ENCODE data around the gene BEX5. TPM values are rescaled to one million over a fixed set of nuclear protein-coding genes. Genes with fewer than 3 reads are reported as not detected.
A peak's percentile ranks its signal among the peaks of the same experiment; 100 is the strongest.
"Not testable (repeated sequence)": the region's sequence is repeated elsewhere in the genome, so short reads cannot be mapped to it uniquely, and the experiment has no call there.

The BEX5 gene
- 1 to 10 TPM; 2.1 to 2.3 TPM for total RNA-seq

- peak; percentile 97 for ATAC-seq
- Mint-ChIP-seq H3K9me3 (ENCODE audit: low read depth) (no peaks in the 10 kb centered on the region), H3K36me3 (ENCODE audit: low read depth) (no peaks in the 10 kb centered on the region), H3K27me3 (peaks cover 5% of the 10 kb centered on the region), H3K4me1 (peaks cover 11% of the 10 kb centered on the region), H3K4me3 (peak within 1 kb of the TSS; percentile 85), H3K27ac (peak within 1 kb of the TSS; percentile 90)
- DNase-seq = peak; percentile 75
- ChIA-PET POLR2A (interaction anchor here (0.6 kb wide), 1 partner anchor 762 kb away, joined by 6 read pairs; no protein-coding TSS in a partner anchor), CTCF (interaction anchor here (1.1 kb wide), 1 partner anchor 26 kb away, joined by 3 read pairs; no protein-coding TSS in a partner anchor)
- intact Hi-C loops (cut with DNase I, micrococcal nuclease) = loop anchor here (5.0 kb wide), 2 partner anchors 223 to 738 kb away; partner anchors contain the start of gene ZMAT1 (in 1 of the 2)
These were observed at the start of gene BEX5 for GRCh38 chrX:102155806-102156179. Gene BEX5 (minus strand): TSS chrX:102155977. CDS start chrX:102154265, 1,712 bp downstream.

- POLR2A ChIA-PET = no interaction called here
- H3K27me3 Mint-ChIP-seq = no peaks in the 10 kb centered on the region
- ATAC-seq = no peak
These were observed 30.4 kb upstream of the BEX5 start for GRCh38 chrX:102185967-102186720.

GRCh38 chrX:102154900-102155805 is 624 bp downstream of the BEX5 start:
- H3K27ac Mint-ChIP-seq = peak overlapping the region; percentile 90
- no peaks in the 10 kb centered on the region for H3K36me3 Mint-ChIP-seq (ENCODE audit: low read depth)
- ATAC-seq (peak; percentile 48), DNase-seq (peak; percentile 49)
- H3K9me3 Mint-ChIP-seq (ENCODE audit: low read depth) = no peaks in the 10 kb centered on the region
- peak overlapping the region; percentile 85 for H3K4me3 Mint-ChIP-seq
- ChIA-PET CTCF (interaction anchor here (0.7 to 1.1 kb wide), 3 partner anchors 20 to 30 kb away, joined by 3 read pairs; no protein-coding TSS in a partner anchor), POLR2A (no interaction called here)
- intact Hi-C loops (cut with DNase I, micrococcal nuclease) = loop anchor here (5.0 kb wide), 2 partner anchors 223 to 738 kb away; partner anchors contain the start of gene ZMAT1 (in 1 of the 2)
- H3K27me3 Mint-ChIP-seq = peaks cover 4% of the 10 kb centered on the region
- H3K4me1 Mint-ChIP-seq = peaks cover 11% of the 10 kb centered on the region

More at GRCh38 chrX:102185967-102186720, 30.4 kb upstream of the BEX5 start:
- CTCF ChIA-PET = no interaction called here
- no peak overlapping the region for H3K4me3 Mint-ChIP-seq
- no peak for DNase-seq
- no peak overlapping the region for H3K27ac Mint-ChIP-seq
- intact Hi-C loops (cut with DNase I, micrococcal nuclease) = no loop called here
- H3K36me3 Mint-ChIP-seq (ENCODE audit: low read depth) = no peaks in the 10 kb centered on the region
- no peaks in the 10 kb centered on the region for H3K4me1 Mint-ChIP-seq
- peaks cover 6% of the 10 kb centered on the region for H3K9me3 Mint-ChIP-seq (ENCODE audit: low read depth)

DNA sequence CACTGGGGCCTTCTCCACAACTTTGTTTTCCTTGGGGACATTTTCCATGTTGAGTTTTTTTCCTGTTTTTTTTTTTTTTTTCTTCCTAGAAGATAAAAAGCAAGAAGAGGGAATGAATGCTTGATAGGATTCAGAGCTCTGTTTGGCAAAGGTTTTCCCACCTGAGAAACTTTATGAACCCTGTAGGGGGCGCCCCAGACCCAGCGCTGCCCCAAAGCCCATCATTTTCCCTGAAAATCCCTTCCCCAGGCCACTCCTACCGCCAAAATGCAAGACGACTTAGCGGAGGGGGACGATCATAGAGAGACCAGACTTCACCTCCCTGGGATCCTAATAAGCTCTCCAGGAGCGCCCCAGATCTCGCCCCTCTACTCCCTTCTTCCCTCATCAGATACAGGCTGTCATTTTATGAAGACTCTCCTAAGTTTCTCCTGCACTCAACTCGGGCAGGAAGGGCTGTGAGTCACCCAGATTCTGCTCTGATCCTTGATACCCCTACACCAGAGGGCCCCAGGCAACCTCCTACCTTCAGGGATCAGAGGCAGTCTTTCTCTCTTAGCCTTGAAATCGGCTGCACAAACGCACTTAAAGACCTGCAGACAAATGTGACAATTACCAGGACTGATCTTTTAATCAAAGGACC is 1.4 kb downstream of the BEX5 start:
- intact Hi-C loops (cut with DNase I, micrococcal nuclease) = no loop called here
- DNase-seq (peak; percentile 35), ATAC-seq (no peak)
- Mint-ChIP-seq H3K27ac (peak overlapping the region; percentile 67), H3K9me3 (ENCODE audit: low read depth) (no peaks in the 10 kb centered on the region), H3K4me3 (peak overlapping the region; percentile 85), H3K4me1 (peaks cover 11% of the 10 kb centered on the region), H3K27me3 (no peaks in the 10 kb centered on the region), H3K36me3 (ENCODE audit: low read depth) (no peaks in the 10 kb centered on the region)
- POLR2A ChIA-PET = no interaction called here
- CTCF ChIA-PET = interaction anchor here (0.7 to 1.0 kb wide), 3 partner anchors 19 to 242 kb away, joined by 3 to 5 read pairs (median 3); no protein-coding TSS in a partner anchor

GRCh38 chrX:102142274-102142673 is 13.5 kb downstream of the BEX5 start, which contains the start of gene TCEAL6:
Gene TCEAL6 (minus strand): TSS chrX:102142481.
- H3K27ac Mint-ChIP-seq; ATAC-seq; DNase-seq; H3K9me3 Mint-ChIP-seq (ENCODE audit: low read depth); H3K36me3 Mint-ChIP-seq (ENCODE audit: low read depth); H3K4me1 Mint-ChIP-seq; CTCF ChIA-PET; intact Hi-C loops (cut with DNase I, micrococcal nuclease); POLR2A ChIA-PET; H3K4me3 Mint-ChIP-seq: not testable (repeated sequence)
- peaks cover 20% of the 10 kb centered on the region for H3K27me3 Mint-ChIP-seq

GRCh38 chrX:102141631-102142030 is 14.1 kb downstream of the BEX5 start:
- H3K36me3 Mint-ChIP-seq (ENCODE audit: low read depth); H3K27ac Mint-ChIP-seq; intact Hi-C loops (cut with DNase I, micrococcal nuclease); ATAC-seq; H3K4me1 Mint-ChIP-seq; POLR2A ChIA-PET; CTCF ChIA-PET; H3K9me3 Mint-ChIP-seq (ENCODE audit: low read depth); DNase-seq; H3K4me3 Mint-ChIP-seq: not testable (repeated sequence)
- peaks cover 22% of the 10 kb centered on the region for H3K27me3 Mint-ChIP-seq

DNA sequence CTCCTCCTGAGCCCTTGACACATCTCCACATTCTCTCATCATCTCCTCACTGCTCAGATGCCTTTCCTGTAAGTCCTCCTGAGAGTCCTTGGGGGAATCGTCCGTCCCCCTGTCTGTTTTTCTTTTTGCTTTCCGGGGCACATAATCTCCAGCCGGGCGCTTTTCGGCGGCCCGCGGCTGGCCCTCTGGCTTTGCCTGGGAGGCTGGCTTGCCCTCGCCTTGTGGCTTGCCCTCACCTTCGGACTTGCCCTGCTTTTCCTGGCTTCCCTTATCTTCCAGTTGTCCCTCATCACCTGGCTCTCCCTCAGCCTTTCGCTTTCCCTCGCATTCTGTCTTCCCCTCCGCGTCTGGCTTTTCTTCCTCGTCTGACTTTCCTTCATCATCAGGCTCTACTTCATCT is 14.9 kb downstream of the BEX5 start:
- CTCF ChIA-PET; H3K4me3 Mint-ChIP-seq; H3K9me3 Mint-ChIP-seq (ENCODE audit: low read depth); H3K27ac Mint-ChIP-seq; H3K36me3 Mint-ChIP-seq (ENCODE audit: low read depth); DNase-seq; POLR2A ChIA-PET; intact Hi-C loops (cut with DNase I, micrococcal nuclease); H3K4me1 Mint-ChIP-seq; ATAC-seq: not testable (repeated sequence)
- H3K27me3 Mint-ChIP-seq = peaks cover 23% of the 10 kb centered on the region

DNA sequence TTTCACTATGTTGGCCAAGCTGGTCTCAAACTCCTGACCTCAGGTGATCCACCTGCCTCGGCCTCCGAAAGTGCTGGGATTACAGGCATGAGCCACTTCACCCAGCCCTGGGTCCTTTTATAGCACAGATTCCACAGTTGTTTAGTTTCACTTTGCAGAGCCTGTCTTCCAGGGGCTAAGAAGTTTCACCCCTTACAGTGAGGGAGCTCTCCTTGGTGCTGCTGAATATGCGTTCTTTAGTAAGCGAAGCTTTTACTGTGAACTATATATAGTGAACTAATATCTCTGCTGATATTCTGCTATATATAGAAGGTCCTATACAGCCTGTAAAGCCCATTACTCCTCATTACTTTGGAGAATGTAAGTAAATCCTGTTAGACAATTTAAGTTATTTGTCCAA is 17.7 kb downstream of the BEX5 start:
- no peaks in the 10 kb centered on the region for H3K36me3 Mint-ChIP-seq (ENCODE audit: low read depth)
- no peaks in the 10 kb centered on the region for H3K4me1 Mint-ChIP-seq
- H3K4me3 Mint-ChIP-seq = no peak overlapping the region
- no peak overlapping the region for H3K27ac Mint-ChIP-seq
- peaks cover 21% of the 10 kb centered on the region for H3K27me3 Mint-ChIP-seq
- POLR2A ChIA-PET = no interaction called here
- H3K9me3 Mint-ChIP-seq (ENCODE audit: low read depth) = no peaks in the 10 kb centered on the region
- no peak for ATAC-seq
- no peak for DNase-seq
- CTCF ChIA-PET = no interaction called here
- intact Hi-C loops (cut with DNase I, micrococcal nuclease) = no loop called here

GRCh38 chrX:102129473-102129872 is 26.3 kb downstream of the BEX5 start:
- DNase-seq (no peak), ATAC-seq (no peak)
- no peaks in the 10 kb centered on the region for H3K9me3 Mint-ChIP-seq (ENCODE audit: low read depth)
- no peaks in the 10 kb centered on the region for H3K36me3 Mint-ChIP-seq (ENCODE audit: low read depth)
- intact Hi-C loops (cut with DNase I, micrococcal nuclease) = no loop called here
- H3K4me3 Mint-ChIP-seq = no peak overlapping the region
- CTCF ChIA-PET = interaction anchor here (0.7 to 1.1 kb wide), 2 partner anchors 16 to 26 kb away, joined by 3 read pairs; partner anchors contain the start of gene BEX5
- POLR2A ChIA-PET = no interaction called here
- no peak overlapping the region for H3K27ac Mint-ChIP-seq
- H3K27me3 Mint-ChIP-seq = peaks cover 34% of the 10 kb centered on the region
- peaks cover 3% of the 10 kb centered on the region for H3K4me1 Mint-ChIP-seq

- Mint-ChIP-seq H3K4me1 (peaks cover 4% of the 10 kb centered on the region), H3K27me3 (peaks cover 29% of the 10 kb centered on the region), H3K27ac (no peak overlapping the region), H3K4me3 (no peak overlapping the region), H3K36me3 (ENCODE audit: low read depth) (no peaks in the 10 kb centered on the region), H3K9me3 (ENCODE audit: low read depth) (no peaks in the 10 kb centered on the region)
- intact Hi-C loops (cut with DNase I, micrococcal nuclease) = no loop called here
- ATAC-seq = no peak
- POLR2A ChIA-PET = no interaction called here
- CTCF ChIA-PET = no interaction called here
- no peak for DNase-seq
These were observed 28.9 kb downstream of the BEX5 start for GRCh38 chrX:102126863-102127262.
